GM15510 (cell line): Measurements from ENCODE around the gene CARMIL1.

Source experiments
- POLR2A ChIP-seq: IDR thresholded peaks from 3 replicates; pipeline ENCODE4 v1.6.1; 2011; ENCODE audit warnings: borderline replicate concordance; ENCODE audit not compliant: insufficient read length; ENCODE audit errors: extremely low read depth

CARMIL1 gene

GRCh38 chr6:25487012-25487411 is 207.8 kb downstream of the CARMIL1 start:
- no peak for TF ChIP-seq POLR2A

- TF ChIP-seq POLR2A, result no peak
These were observed 209.0 kb downstream of the CARMIL1 start for GRCh38 chr6:25488156-25488555.

GRCh38 chr6:25489399-25489798 is 210.2 kb downstream of the CARMIL1 start:
- TF ChIP-seq POLR2A, result no peak

- TF ChIP-seq POLR2A, result no peak
These were observed 211.0 kb downstream of the CARMIL1 start for GRCh38 chr6:25490018-25490801.

- TF ChIP-seq POLR2A, result no peak
These were observed 213.8 kb downstream of the CARMIL1 start for GRCh38 chr6:25492951-25493350.

- TF ChIP-seq POLR2A, result no peak
These were observed 215.3 kb downstream of the CARMIL1 start for GRCh38 chr6:25494469-25494868.

GRCh38 chr6:25497383-25498040 is 218.3 kb downstream of the CARMIL1 start:
- TF ChIP-seq POLR2A, result no peak

GRCh38 chr6:25498505-25498904 is 219.3 kb downstream of the CARMIL1 start:
- TF ChIP-seq POLR2A, result no peak

- TF ChIP-seq POLR2A, result no peak
These were observed 220.6 kb downstream of the CARMIL1 start for GRCh38 chr6:25499615-25500235.

- TF ChIP-seq POLR2A, result no peak
These were observed 224.5 kb downstream of the CARMIL1 start for GRCh38 chr6:25503686-25504085.

- no peak for TF ChIP-seq POLR2A
These were observed 225.5 kb downstream of the CARMIL1 start for GRCh38 chr6:25504661-25505060.

- TF ChIP-seq POLR2A, result no peak
These were observed 226.8 kb downstream of the CARMIL1 start for GRCh38 chr6:25506020-25506419.

GRCh38 chr6:25508051-25508450 is 228.9 kb downstream of the CARMIL1 start:
- TF ChIP-seq POLR2A, result no peak

- TF ChIP-seq POLR2A, result no peak
These were observed 232.2 kb downstream of the CARMIL1 start for GRCh38 chr6:25511376-25511775.

GRCh38 chr6:25512560-25512959 is 233.4 kb downstream of the CARMIL1 start:
- no peak for TF ChIP-seq POLR2A
